HEK293 (cell line): ENCODE measurements around the gene ENSA.
"Not testable (repeated sequence)": the region's sequence is repeated elsewhere in the genome, so short reads cannot be mapped to it uniquely, and the experiment has no call there.

Experiments
- CTCF ChIA-PET: fragments of 350-600 bp; formaldehyde crosslinking; extraction: SDS; loops from one replicate; lab custom pipeline; 2021; ENCODE audit warnings: antibody characterized with exemption; lab: Yijun Ruan, JAX
- POLR2A ChIA-PET: fragments of 300-600 bp; formaldehyde crosslinking; extraction: SDS; loops from one replicate; lab custom pipeline; 2020; ENCODE audit warnings: antibody characterized with exemption, inconsistent platforms; lab: Yijun Ruan, JAX
- H3K27ac ChIP-seq: fragments of 200-500 bp; sonication (Bioruptor generic); 2 replicates; pipeline ENCODE4 v1.5.1; 2014; ENCODE audit warnings: low read depth, low read length, control low read depth, inconsistent platforms; ENCODE audit errors: extremely low read depth
- H3K36me3 ChIP-seq, 2 experiments: fragments of 200-500 bp in 1 of 2; sonication (Bioruptor generic) in 1 of 2; 1 replicate in 1 of 2; 2 replicates in 1 of 2; pipeline ENCODE4 v1.5.1; 2014 to 2017; ENCODE audit warnings: inconsistent platforms in 2 of 2, low read length in 2 of 2; ENCODE audit not compliant: control insufficient read depth in 2 of 2, insufficient read depth in 1 of 2
- H3K4me1 ChIP-seq: fragments of 200-500 bp; sonication (Bioruptor generic); 2 replicates; pipeline ENCODE4 v1.5.1; 2014; ENCODE audit warnings: mild to moderate bottlenecking, low read length, inconsistent platforms; ENCODE audit not compliant: control insufficient read depth, insufficient read depth
- H3K4me3 ChIP-seq: 2 replicates; pipeline ENCODE4 v1.5.1; 2011; ENCODE audit warnings: low read depth, mild to moderate bottlenecking, control low read depth, low read length, moderate library complexity
- H3K9me3 ChIP-seq: fragments of 200-500 bp; sonication (Bioruptor generic); 2 replicates; pipeline ENCODE4 v1.5.1; 2014; ENCODE audit warnings: low read depth, low read length, inconsistent platforms; ENCODE audit not compliant: control insufficient read depth, insufficient read depth
- GLIS2 ChIP-seq: fragments of 450-650 bp; formaldehyde crosslinking; IDR thresholded peaks from 2 replicates; pipeline ENCODE4 v1.5.1; 2016; ENCODE audit warnings: missing biosample characterization, missing genetic modification characterization
- HOXC10 ChIP-seq: sonication (generic); formaldehyde crosslinking; IDR thresholded peaks from 2 replicates; pipeline ENCODE4 v1.8.1; 2023; ENCODE audit warnings: mild to moderate bottlenecking, missing genetic modification reagents
- KLF7 ChIP-seq: fragments of 450-650 bp; formaldehyde crosslinking; IDR thresholded peaks from 2 replicates; pipeline ENCODE4 v1.5.1; 2016; ENCODE audit warnings: missing biosample characterization, missing genetic modification characterization, borderline replicate concordance
- ZBTB48 ChIP-seq: fragments of 450-650 bp; formaldehyde crosslinking; IDR thresholded peaks from 2 replicates; pipeline ENCODE4 v1.5.1; 2016; ENCODE audit warnings: missing biosample characterization, missing genetic modification characterization
- ZBTB49 ChIP-seq: fragments of 450-650 bp; formaldehyde crosslinking; IDR thresholded peaks from 2 replicates; pipeline ENCODE4 v1.5.1; 2016; ENCODE audit warnings: missing biosample characterization, missing genetic modification characterization, low read depth
- ZBTB8A ChIP-seq: fragments of 450-650 bp; formaldehyde crosslinking; IDR thresholded peaks from 2 replicates; pipeline ENCODE4 v1.5.1; 2016; ENCODE audit warnings: missing biosample characterization, missing genetic modification characterization
- ZEB2 ChIP-seq: fragments of 450-650 bp; formaldehyde crosslinking; IDR thresholded peaks from 2 replicates; pipeline ENCODE4 v1.5.1; 2016; ENCODE audit warnings: missing biosample characterization, missing genetic modification characterization
- ZFHX2 ChIP-seq: fragments of 450-650 bp; formaldehyde crosslinking; conservative IDR thresholded peaks from 2 replicates; pipeline ENCODE4 v1.5.1; 2016; ENCODE audit warnings: missing biosample characterization, missing genetic modification characterization
- ZNF140 ChIP-seq: fragments of 450-650 bp; formaldehyde crosslinking; IDR thresholded peaks from 2 replicates; pipeline ENCODE4 v1.5.1; 2016; ENCODE audit warnings: missing biosample characterization, missing genetic modification characterization
- ZNF202 ChIP-seq: fragments of 450-650 bp; formaldehyde crosslinking; IDR thresholded peaks from 2 replicates; pipeline ENCODE4 v1.5.1; 2016; ENCODE audit warnings: missing biosample characterization, missing genetic modification characterization, borderline replicate concordance
- ZNF335 ChIP-seq: fragments of 450-650 bp; formaldehyde crosslinking; conservative IDR thresholded peaks from 2 replicates; pipeline ENCODE4 v1.5.1; 2016; ENCODE audit warnings: missing biosample characterization, missing genetic modification characterization
- ZNF513 ChIP-seq: fragments of 450-650 bp; IDR thresholded peaks from 2 replicates; pipeline ENCODE4 v1.5.1; 2018; ENCODE audit warnings: missing biosample characterization, missing genetic modification characterization
- ZNF529 ChIP-seq: fragments of 450-650 bp; formaldehyde crosslinking; IDR thresholded peaks from 2 replicates; pipeline ENCODE4 v1.5.1; 2017; ENCODE audit warnings: missing genetic modification characterization, missing biosample characterization; ENCODE audit not compliant: insufficient replicate concordance
- ZNF585B ChIP-seq: fragments of 450-650 bp; formaldehyde crosslinking; IDR thresholded peaks from 2 replicates; pipeline ENCODE4 v1.5.1; 2016; ENCODE audit warnings: missing biosample characterization, missing genetic modification characterization
- ZNF600 ChIP-seq: fragments of 450-650 bp; formaldehyde crosslinking; IDR thresholded peaks from 2 replicates; pipeline ENCODE4 v1.5.1; 2016; ENCODE audit warnings: missing biosample characterization, missing genetic modification characterization
- ZNF791 ChIP-seq: fragments of 450-650 bp; formaldehyde crosslinking; IDR thresholded peaks from 2 replicates; pipeline ENCODE4 v1.5.1; 2016; ENCODE audit warnings: missing biosample characterization, missing genetic modification characterization
- ZSCAN18 ChIP-seq: fragments of 450-650 bp; formaldehyde crosslinking; IDR thresholded peaks from 2 replicates; pipeline ENCODE4 v1.5.1; 2016; ENCODE audit warnings: missing biosample characterization, missing genetic modification characterization
- ZXDB ChIP-seq: fragments of 450-650 bp; formaldehyde crosslinking; IDR thresholded peaks from 2 replicates; pipeline ENCODE4 v1.5.1; 2016; ENCODE audit warnings: missing biosample characterization, missing genetic modification characterization
- TF ChIP-seq, protein P1 (sequence below): fragments of 450-650 bp; formaldehyde crosslinking; IDR thresholded peaks from 2 replicates; pipeline ENCODE4 v1.5.1; 2017; ENCODE audit warnings: missing biosample characterization, missing genetic modification characterization
- TF ChIP-seq, protein P2 (sequence below): fragments of 450-650 bp; formaldehyde crosslinking; IDR thresholded peaks from 2 replicates; pipeline ENCODE4; 2016; ENCODE audit warnings: missing biosample characterization, missing genetic modification characterization

Gene ENSA

DNA sequence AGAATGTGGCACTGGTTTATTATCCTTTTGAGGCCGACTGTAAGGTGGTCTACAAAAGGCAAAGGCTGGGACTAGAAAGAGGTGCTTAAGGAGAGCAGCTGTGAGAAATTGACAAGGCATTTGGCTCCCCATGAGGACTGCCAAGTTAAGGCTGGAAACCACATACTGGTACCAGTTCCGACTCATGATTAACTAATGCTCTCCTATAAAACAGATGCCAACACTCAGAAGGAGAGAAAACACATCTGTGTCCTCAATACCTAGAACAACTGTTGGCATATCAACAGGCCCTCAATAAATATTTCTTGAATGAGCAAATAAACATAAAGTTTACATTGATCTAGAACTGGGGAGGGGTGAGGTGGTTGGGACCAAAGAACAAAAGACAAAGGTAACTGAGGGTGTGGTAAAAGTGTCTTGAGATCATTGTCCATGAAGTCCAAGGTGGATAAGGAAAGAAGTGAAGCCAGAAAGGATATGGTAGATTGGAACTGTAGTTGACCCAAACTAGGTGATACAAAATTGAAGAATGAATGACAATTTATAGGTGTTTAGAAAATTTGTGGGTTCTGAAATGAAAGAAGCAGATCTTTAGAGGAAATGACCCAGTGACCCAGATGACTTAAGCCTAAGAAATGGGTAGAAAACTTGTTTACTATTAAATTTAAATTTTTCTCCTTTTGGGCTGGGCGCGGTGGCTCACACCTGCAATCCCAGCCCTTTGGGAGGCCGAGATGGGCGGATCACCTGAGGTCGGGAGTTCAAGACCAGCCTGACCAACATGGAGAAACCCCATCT is 33.1 kb downstream of the ENSA start:
- H3K4me3 ChIP-seq, result no peak overlapping the region
- ChIA-PET POLR2A (interaction anchor here (5.4 kb wide), 1 partner anchor 16 kb away, joined by 18 read pairs; the partner anchor contains the start of gene MCL1), CTCF (interaction anchor here (1.2 kb wide), 1 partner anchor 26 kb away, joined by 5 read pairs; no protein-coding TSS in a partner anchor)
- H3K36me3 ChIP-seq, result peaks cover 3 to 8% of the 10 kb centered on the region in 2 experiments; a peak in 2 of 3 replicates
- TF ChIP-seq ZNF529 (tag by site-specific recombination) (no peak), ZXDB (tag by site-specific recombination) (no peak), ZBTB48 (no peak), ZBTB8A (no peak), ZNF585B (tag by site-specific recombination) (no peak), ZNF791 (tag by site-specific recombination) (no peak), ZNF140 (no peak), ZNF202 (tag by site-specific recombination) (no peak), ZFHX2 (tag by site-specific recombination) (no peak), ZNF335 (tag by site-specific recombination) (no peak), ZNF513 (no peak), ZSCAN18 (no peak), HOXC10 (CRISPR knock-in tag) (no peak), GLIS2 (tag by site-specific recombination) (no peak)
- TF ChIP-seq, protein P1, sequence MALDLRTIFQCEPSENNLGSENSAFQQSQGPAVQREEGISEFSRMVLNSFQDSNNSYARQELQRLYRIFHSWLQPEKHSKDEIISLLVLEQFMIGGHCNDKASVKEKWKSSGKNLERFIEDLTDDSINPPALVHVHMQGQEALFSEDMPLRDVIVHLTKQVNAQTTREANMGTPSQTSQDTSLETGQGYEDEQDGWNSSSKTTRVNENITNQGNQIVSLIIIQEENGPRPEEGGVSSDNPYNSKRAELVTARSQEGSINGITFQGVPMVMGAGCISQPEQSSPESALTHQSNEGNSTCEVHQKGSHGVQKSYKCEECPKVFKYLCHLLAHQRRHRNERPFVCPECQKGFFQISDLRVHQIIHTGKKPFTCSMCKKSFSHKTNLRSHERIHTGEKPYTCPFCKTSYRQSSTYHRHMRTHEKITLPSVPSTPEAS (tag by site-specific recombination), result no peak
- TF ChIP-seq, protein P2, sequence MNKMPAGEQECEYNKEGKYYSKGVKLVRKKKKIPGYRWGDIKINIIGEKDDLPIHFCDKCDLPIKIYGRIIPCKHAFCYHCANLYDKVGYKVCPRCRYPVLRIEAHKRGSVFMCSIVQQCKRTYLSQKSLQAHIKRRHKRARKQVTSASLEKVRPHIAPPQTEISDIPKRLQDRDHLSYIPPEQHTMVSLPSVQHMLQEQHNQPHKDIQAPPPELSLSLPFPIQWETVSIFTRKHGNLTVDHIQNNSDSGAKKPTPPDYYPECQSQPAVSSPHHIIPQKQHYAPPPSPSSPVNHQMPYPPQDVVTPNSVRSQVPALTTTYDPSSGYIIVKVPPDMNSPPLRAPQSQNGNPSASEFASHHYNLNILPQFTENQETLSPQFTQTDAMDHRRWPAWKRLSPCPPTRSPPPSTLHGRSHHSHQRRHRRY, result no peak
- H3K27ac ChIP-seq, result no peak overlapping the region
- no peaks in the 10 kb centered on the region for H3K4me1 ChIP-seq
- H3K9me3 ChIP-seq, result no peaks in the 10 kb centered on the region

DNA sequence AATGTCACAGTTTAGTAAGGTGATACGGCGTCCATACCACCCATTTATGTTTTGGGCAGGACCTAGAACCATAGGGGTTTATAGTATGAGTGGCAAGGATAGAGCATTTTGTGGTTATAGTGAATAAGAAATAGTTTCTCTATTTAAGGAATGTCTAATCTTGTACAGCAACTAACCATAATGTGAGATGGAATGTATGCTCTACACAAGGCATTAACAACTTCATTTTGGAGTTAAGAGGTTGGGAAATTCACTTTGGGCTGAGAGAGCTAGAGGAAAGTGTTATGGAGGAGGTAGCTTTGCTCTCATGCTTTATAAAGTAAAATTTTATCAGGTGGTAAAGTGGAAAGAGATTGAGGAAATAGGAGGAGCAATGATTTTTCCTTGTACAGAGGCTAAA is 47.0 kb downstream of the ENSA start:
- POLR2A ChIA-PET, result interaction anchor here (0.9 to 2.4 kb wide), 2 partner anchors 11 to 22 kb away, joined by 4 to 6 read pairs; no protein-coding TSS in a partner anchor
- H3K27ac ChIP-seq, result no peak overlapping the region
- TF ChIP-seq ZBTB49 (tag by site-specific recombination) (no peak), KLF7 (tag by site-specific recombination) (no peak), ZEB2 (tag by site-specific recombination) (no peak), ZNF600 (0 out of 2 replicates have a peak, but pooled peaks have one; percentile 24)
- TF ChIP-seq, all 188 proteins: peak for 1

GRCh38 chr1:150581962-150582361 is 47.5 kb downstream of the ENSA start:
- H3K4me3 ChIP-seq, H3K4me1 ChIP-seq, H3K27ac ChIP-seq, H3K9me3 ChIP-seq: not testable (repeated sequence)
- peaks cover 0 to 20% of the 10 kb centered on the region in 2 experiments; a peak in 2 of 3 replicates for H3K36me3 ChIP-seq
- CTCF ChIA-PET, result interaction anchor here (0.6 kb wide), 1 partner anchor 419 kb away, joined by 5 read pairs; no protein-coding TSS in a partner anchor
- POLR2A ChIA-PET, result interaction anchor here (0.9 to 3.7 kb wide), 3 partner anchors 11 to 22 kb away, joined by 4 to 18 read pairs (median 6); no protein-coding TSS in a partner anchor

More for the DNA sequence above, 47.0 kb downstream of the ENSA start:
- H3K4me1 ChIP-seq, result no peaks in the 10 kb centered on the region
- H3K36me3 ChIP-seq, result peaks cover 0 to 16% of the 10 kb centered on the region in 2 experiments; a peak in 2 of 3 replicates
- CTCF ChIA-PET, result interaction anchor here (0.6 kb wide), 1 partner anchor 419 kb away, joined by 5 read pairs; no protein-coding TSS in a partner anchor
- H3K9me3 ChIP-seq, result no peaks in the 10 kb centered on the region
- H3K4me3 ChIP-seq, result no peak overlapping the region
